GM12878 (cell line): Measurements from ENCODE around the gene TTLL8. TPM values are rescaled to one million over a fixed set of nuclear protein-coding genes. Genes with fewer than 3 reads are reported as not detected.

Source experiments
- ATAC-seq: fragments of 200-7000 bp; cut with Tn5 transposase; 3 replicates; pipeline ENCODE4 v1.9.1; 2020; ENCODE audit warnings: mild to moderate bottlenecking, moderate library complexity
- BruUV-seq: library from RNA; stranded (reverse); fragments of 400-500 nt; replicated peaks from 2 replicates; lab custom pipeline; 2021; lab: Mats Ljungman, UMichigan
- CTCF ChIA-PET: fragments of 300-600 bp; sonication (Branson Sonifier 250); formaldehyde crosslinking; extraction: SDS; loops from one replicate; lab custom pipeline; 2021; ENCODE audit warnings: inconsistent platforms; lab: Yijun Ruan, JAX
- POLR2A ChIA-PET: fragments of 350-600 bp; formaldehyde crosslinking; extraction: SDS; loops from one replicate; lab custom pipeline; 2021; ENCODE audit warnings: inconsistent platforms; lab: Charles Lee
- RAD21 ChIA-PET: fragments of 300-600 bp; sonication (Branson Sonifier 250); formaldehyde crosslinking; loops from one replicate; lab custom pipeline; 2023; ENCODE audit warnings: antibody characterized with exemption; ENCODE audit not compliant: unreplicated experiment; lab: Charles Lee
- SMC1A ChIA-PET: fragments of 300-600 bp; sonication (Branson Sonifier 250); formaldehyde crosslinking; loops from one replicate; lab custom pipeline; 2023; ENCODE audit not compliant: unreplicated experiment, uncharacterized antibody; lab: Charles Lee
- DNase-seq: peaks from one replicate; pipeline ENCODE4 v3.0.0-alpha.2; 2011; ENCODE audit warnings: low read depth, low spot score
- FAIRE-seq: peaks from 3 replicates; lab custom pipeline; 2011; peaks lifted over from hg19 to GRCh38; lab: Jason Lieb, UNC
- H2AFZ ChIP-seq: 2 replicates; pipeline ENCODE4 v1.6.0; 2011; ENCODE audit warnings: low read depth, low read length, control low read depth; ENCODE audit not compliant: control insufficient read depth
- H3K27ac ChIP-seq: 2 replicates; pipeline ENCODE4 v1.5.1; 2011; ENCODE audit warnings: control low read depth; ENCODE audit not compliant: control insufficient read depth, insufficient read depth
- H3K27me3 ChIP-seq, 2 experiments: replicated peaks in 1 of 2; 2 replicates each; pipeline versions ENCODE4 v1.6.0 to v1.6.1; 2011; ENCODE audit warnings: low read length in 1 of 2; ENCODE audit not compliant: control insufficient read depth in 2 of 2, insufficient read depth in 2 of 2
- H3K36me3 ChIP-seq, 2 experiments: 2 replicates each; pipeline ENCODE4 v1.5.1; 2011; ENCODE audit warnings: low read length in 1 of 2; ENCODE audit not compliant: control insufficient read depth in 2 of 2, insufficient read depth in 2 of 2
- H3K4me1 ChIP-seq: 2 replicates; pipeline ENCODE4 v1.6.1; 2011; ENCODE audit warnings: mild to moderate bottlenecking, low read length, moderate library complexity, mixed read lengths; ENCODE audit not compliant: control insufficient read depth, insufficient read depth
- H3K4me2 ChIP-seq: 2 replicates; pipeline ENCODE4 v1.6.0; 2011; ENCODE audit warnings: control low read depth; ENCODE audit not compliant: control insufficient read depth, insufficient read depth
- H3K4me3 ChIP-seq: fragments of 200-600 bp; sonication (generic); 2 replicates; pipeline ENCODE4 v1.5.1; 2016
- H3K79me2 ChIP-seq: 2 replicates; pipeline ENCODE4 v1.6.0; 2011; ENCODE audit warnings: low read length; ENCODE audit not compliant: control insufficient read depth, insufficient read depth
- H3K9ac ChIP-seq: 2 replicates; pipeline ENCODE4 v1.8.0; 2011; ENCODE audit warnings: low read length, control low read depth, mixed read lengths; ENCODE audit not compliant: control insufficient read depth, insufficient read depth
- H3K9me3 ChIP-seq: replicated peaks from 3 replicates; pipeline ENCODE4 v1.5.1; 2011; ENCODE audit warnings: mild to moderate bottlenecking, low read length; ENCODE audit not compliant: control insufficient read depth, insufficient read depth
- H4K20me1 ChIP-seq: 2 replicates; pipeline ENCODE4 v1.6.0; 2011; ENCODE audit not compliant: control insufficient read depth, insufficient read depth
- ASH2L ChIP-seq: fragments of 300-600, 200-600 bp; sonication (generic); IDR thresholded peaks from 2 replicates; pipeline ENCODE4 v1.6.1; 2017; ENCODE audit warnings: low read depth, mild to moderate bottlenecking, borderline replicate concordance
- BACH1 ChIP-seq: fragments of 450-650 bp; IDR thresholded peaks from 2 replicates; pipeline ENCODE4 v1.6.1; 2017; ENCODE audit warnings: mild to moderate bottlenecking, borderline replicate concordance
- BRCA1 ChIP-seq: IDR thresholded peaks from 2 replicates; pipeline ENCODE4 v1.6.1; 2011; ENCODE audit warnings: low read depth, low read length, improper control_type of control experiment
- CEBPB ChIP-seq, 2 experiments: fragments of 150-350 bp in 1 of 2; IDR thresholded peaks; 2 replicates each; pipeline ENCODE4 v1.6.1; 2012 to 2014; ENCODE audit warnings: low read depth in 2 of 2, low read length in 2 of 2, borderline replicate concordance in 1 of 2, inconsistent platforms in 1 of 2
- CHD2 ChIP-seq: IDR thresholded peaks from 2 replicates; pipeline ENCODE4 v1.6.1; 2011; ENCODE audit warnings: low read depth, low read length, improper control_type of control experiment, borderline replicate concordance
- DPF2 ChIP-seq: fragments of 450-650 bp; IDR thresholded peaks from 2 replicates; pipeline ENCODE4 v1.6.1; 2017; ENCODE audit warnings: mild to moderate bottlenecking
- EGR1 ChIP-seq, 2 experiments: IDR thresholded peaks; 1 replicate in 1 of 2; 2 replicates in 1 of 2; pipeline ENCODE4 v1.6.1; 2011 to 2012; ENCODE audit warnings: low read depth in 2 of 2, low read length in 2 of 2, borderline replicate concordance in 1 of 2, mild to moderate bottlenecking in 1 of 2, moderate library complexity in 1 of 2
- IKZF1 ChIP-seq: fragments of 450-650 bp; conservative IDR thresholded peaks from 2 replicates; pipeline ENCODE4 v1.6.1; 2017; ENCODE audit warnings: antibody characterized with exemption, mild to moderate bottlenecking
- IRF4 ChIP-seq: IDR thresholded peaks from 2 replicates; pipeline ENCODE4 v1.6.1; 2011; ENCODE audit warnings: low read depth, low read length
- JUND ChIP-seq: IDR thresholded peaks from 2 replicates; pipeline ENCODE4 v1.6.1; 2012; ENCODE audit warnings: low read depth, mild to moderate bottlenecking, low read length, improper control_type of control experiment, moderate library complexity
- MTA2 ChIP-seq: fragments of 450-650 bp; IDR thresholded peaks from 2 replicates; pipeline ENCODE4 v1.6.1; 2016; ENCODE audit warnings: low read depth, mild to moderate bottlenecking, moderate library complexity
- RUNX3 ChIP-seq: IDR thresholded peaks from 2 replicates; pipeline ENCODE4 v1.6.1; 2012; ENCODE audit warnings: low read length, inconsistent platforms
- SMAD5 ChIP-seq: IDR thresholded peaks from 2 replicates; pipeline ENCODE4 v1.6.1; 2016; ENCODE audit warnings: antibody characterized with exemption, low read depth
- WGBS: methylation state at CpG from one replicate; pipeline ENCODE4 v1.1.6; 2016; ENCODE audit warnings: low lambda C conversion rate; ENCODE audit not compliant: insufficient replicate concordance, insufficient coverage; ENCODE audit errors: missing lambda C conversion rate; 5-methylcytosine and 5-hydroxymethylcytosine counted together
- in situ Hi-C: fragments of 300-500 bp; cut with MboI; formaldehyde crosslinking; loops from 9 replicates; pipeline ENCODE4 v1.14.3; 2018; ENCODE audit warnings: mixed read lengths
- intact Hi-C: fragments of 100-400 bp; cut with micrococcal nuclease; formaldehyde crosslinking; loops from one replicate; pipeline ENCODE4 v1.14.2; 2022; ENCODE audit not compliant: unreplicated experiment
- polyA plus RNA-seq, 11 experiments: library from polyadenylated mRNA; depleted of rRNA in 4 of 11; unstranded in 6 of 11; stranded (reverse) in 5 of 11; fragments of >200 nt; fragmentation: Nextera tagmentation in 4 of 11; fragmentation: Illumina TruSeq in 1 of 11; extraction: Ambion mirVana in 4 of 11; extraction: Trizol in 1 of 11; gene quantifications; 1 replicate in 1 of 11; 2 replicates in 10 of 11; pipeline versions ENCODE4 v1.2.1 to v1.2.3, GENCODE V29; 2011 to 2016; ENCODE audit warnings: inconsistent platforms in 2 of 11, missing spikeins in 2 of 11, low read depth in 1 of 11
- total RNA-seq, 4 experiments: library from RNA; depleted of rRNA in 3 of 4; stranded (reverse); fragments of >200 nt in 3 of 4; fragmentation: Illumina TruSeq in 1 of 4; extraction: Trizol in 1 of 4; gene quantifications; 2 replicates each; pipeline versions ENCODE4 v1.2.1 to v1.2.3, GENCODE V29; 2013 to 2021
- TF ChIP-seq, protein P1 (sequence below): fragments of 450-650 bp; IDR thresholded peaks from 2 replicates; pipeline ENCODE4 v1.6.1; 2016; ENCODE audit warnings: mild to moderate bottlenecking, moderate library complexity, borderline replicate concordance
- TF ChIP-seq, protein P2 (sequence below): IDR thresholded peaks from 2 replicates; pipeline ENCODE4 v1.6.1; 2011; ENCODE audit warnings: mild to moderate bottlenecking, low read depth, low read length, moderate library complexity; ENCODE audit not compliant: insufficient replicate concordance
- TF ChIP-seq, protein P3 (sequence below): fragments of 450-650 bp; IDR thresholded peaks from 2 replicates; pipeline ENCODE4 v1.6.1; 2017; ENCODE audit warnings: low read depth, mild to moderate bottlenecking, moderate library complexity

The TTLL8 gene
- total and polyA plus RNA-seq, 10 of the 15 experiments (the other 5 are each of a cell fraction or from before 2014, with no cell fraction given) = not detected

DNA sequence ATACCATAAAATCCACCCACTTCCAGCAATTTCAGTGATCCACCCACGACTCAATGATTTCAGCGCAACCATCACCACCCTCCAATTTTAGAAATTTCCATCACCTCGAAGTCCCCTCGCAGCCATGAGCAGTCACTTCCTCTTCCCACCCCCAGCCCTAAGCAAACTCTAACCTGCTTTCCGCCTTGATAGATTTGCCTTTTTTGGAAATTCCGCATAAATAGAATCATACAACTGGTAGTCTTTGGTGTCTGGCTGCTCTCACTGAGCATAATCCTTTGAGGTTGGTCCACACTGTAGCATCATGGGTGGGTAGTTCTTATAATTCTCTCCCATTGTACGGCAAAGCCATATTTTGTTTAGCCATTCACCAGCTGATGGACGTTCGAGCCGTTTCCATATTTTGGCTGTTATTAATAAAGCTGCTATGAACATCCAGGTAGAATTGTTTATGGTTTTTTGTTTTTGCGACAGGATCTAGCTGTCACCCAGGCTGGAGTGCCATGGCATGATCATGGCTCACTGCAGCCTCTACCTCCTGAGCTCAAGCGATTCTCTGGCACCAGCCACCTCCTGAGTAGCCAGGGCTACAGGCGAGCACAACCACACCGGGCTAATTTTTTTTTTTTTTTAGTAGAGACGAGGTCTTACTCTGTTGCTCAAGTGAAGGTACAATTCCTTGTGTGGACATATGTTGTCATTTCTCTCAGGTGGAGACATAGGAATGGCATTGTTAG is 81.5 kb downstream of the TTLL8 start:
- H2AFZ ChIP-seq = no peak overlapping the region; the same call in 1 of the 2 replicates
- TF ChIP-seq RUNX3 (peak; percentile 64), IKZF1 (peak; percentile 26), IRF4 (no peak), JUND (peak; percentile 13; the same call in 1 of the 2 replicates), EGR1 (IDR thresholded peaks at IDR 0.05; ENCODE audit: borderline replicate concordance in 1 of 2, low read depth in 2 of 2, low read length in 2 of 2) (peak in 1 of 2 experiments; percentile 69; a peak in 2 of 3 replicates), DPF2 (0 out of 2 replicates have a peak, but pooled peaks have one; percentile 19), BRCA1 (no peak), CEBPB (IDR thresholded peaks at IDR 0.05; ENCODE audit: borderline replicate concordance in 1 of 2, low read depth in 2 of 2, low read length in 2 of 2) (no peak), MTA2 (peak; percentile 72), BACH1 (no peak), CHD2 (peak; percentile 63; the same call in 1 of the 2 replicates), ASH2L (no peak), SMAD5 (no peak)
- TF ChIP-seq, protein P1, sequence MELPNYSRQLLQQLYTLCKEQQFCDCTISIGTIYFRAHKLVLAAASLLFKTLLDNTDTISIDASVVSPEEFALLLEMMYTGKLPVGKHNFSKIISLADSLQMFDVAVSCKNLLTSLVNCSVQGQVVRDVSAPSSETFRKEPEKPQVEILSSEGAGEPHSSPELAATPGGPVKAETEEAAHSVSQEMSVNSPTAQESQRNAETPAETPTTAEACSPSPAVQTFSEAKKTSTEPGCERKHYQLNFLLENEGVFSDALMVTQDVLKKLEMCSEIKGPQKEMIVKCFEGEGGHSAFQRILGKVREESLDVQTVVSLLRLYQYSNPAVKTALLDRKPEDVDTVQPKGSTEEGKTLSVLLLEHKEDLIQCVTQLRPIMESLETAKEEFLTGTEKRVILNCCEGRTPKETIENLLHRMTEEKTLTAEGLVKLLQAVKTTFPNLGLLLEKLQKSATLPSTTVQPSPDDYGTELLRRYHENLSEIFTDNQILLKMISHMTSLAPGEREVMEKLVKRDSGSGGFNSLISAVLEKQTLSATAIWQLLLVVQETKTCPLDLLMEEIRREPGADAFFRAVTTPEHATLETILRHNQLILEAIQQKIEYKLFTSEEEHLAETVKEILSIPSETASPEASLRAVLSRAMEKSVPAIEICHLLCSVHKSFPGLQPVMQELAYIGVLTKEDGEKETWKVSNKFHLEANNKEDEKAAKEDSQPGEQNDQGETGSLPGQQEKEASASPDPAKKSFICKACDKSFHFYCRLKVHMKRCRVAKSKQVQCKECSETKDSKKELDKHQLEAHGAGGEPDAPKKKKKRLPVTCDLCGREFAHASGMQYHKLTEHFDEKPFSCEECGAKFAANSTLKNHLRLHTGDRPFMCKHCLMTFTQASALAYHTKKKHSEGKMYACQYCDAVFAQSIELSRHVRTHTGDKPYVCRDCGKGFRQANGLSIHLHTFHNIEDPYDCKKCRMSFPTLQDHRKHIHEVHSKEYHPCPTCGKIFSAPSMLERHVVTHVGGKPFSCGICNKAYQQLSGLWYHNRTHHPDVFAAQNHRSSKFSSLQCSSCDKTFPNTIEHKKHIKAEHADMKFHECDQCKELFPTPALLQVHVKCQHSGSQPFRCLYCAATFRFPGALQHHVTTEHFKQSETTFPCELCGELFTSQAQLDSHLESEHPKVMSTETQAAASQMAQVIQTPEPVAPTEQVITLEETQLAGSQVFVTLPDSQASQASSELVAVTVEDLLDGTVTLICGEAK = peak; percentile 44; the same call in 1 of the 2 replicates
- TF ChIP-seq, protein P2, sequence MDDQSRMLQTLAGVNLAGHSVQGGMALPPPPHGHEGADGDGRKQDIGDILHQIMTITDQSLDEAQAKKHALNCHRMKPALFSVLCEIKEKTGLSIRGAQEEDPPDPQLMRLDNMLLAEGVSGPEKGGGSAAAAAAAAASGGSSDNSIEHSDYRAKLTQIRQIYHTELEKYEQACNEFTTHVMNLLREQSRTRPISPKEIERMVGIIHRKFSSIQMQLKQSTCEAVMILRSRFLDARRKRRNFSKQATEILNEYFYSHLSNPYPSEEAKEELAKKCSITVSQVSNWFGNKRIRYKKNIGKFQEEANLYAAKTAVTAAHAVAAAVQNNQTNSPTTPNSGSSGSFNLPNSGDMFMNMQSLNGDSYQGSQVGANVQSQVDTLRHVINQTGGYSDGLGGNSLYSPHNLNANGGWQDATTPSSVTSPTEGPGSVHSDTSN = no peak
- TF ChIP-seq, protein P3, sequence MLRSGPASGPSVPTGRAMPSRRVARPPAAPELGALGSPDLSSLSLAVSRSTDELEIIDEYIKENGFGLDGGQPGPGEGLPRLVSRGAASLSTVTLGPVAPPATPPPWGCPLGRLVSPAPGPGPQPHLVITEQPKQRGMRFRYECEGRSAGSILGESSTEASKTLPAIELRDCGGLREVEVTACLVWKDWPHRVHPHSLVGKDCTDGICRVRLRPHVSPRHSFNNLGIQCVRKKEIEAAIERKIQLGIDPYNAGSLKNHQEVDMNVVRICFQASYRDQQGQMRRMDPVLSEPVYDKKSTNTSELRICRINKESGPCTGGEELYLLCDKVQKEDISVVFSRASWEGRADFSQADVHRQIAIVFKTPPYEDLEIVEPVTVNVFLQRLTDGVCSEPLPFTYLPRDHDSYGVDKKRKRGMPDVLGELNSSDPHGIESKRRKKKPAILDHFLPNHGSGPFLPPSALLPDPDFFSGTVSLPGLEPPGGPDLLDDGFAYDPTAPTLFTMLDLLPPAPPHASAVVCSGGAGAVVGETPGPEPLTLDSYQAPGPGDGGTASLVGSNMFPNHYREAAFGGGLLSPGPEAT = peak; percentile 6

More for the DNA sequence above, 81.5 kb downstream of the TTLL8 start:
- Histone ChIP-seq H3K27ac (no peak overlapping the region), H3K9ac (no peak overlapping the region), H3K4me1 (peaks cover 13% of the 10 kb centered on the region), H3K4me2 (no peak overlapping the region), H4K20me1 (no peaks in the 10 kb centered on the region), H3K27me3 (no peaks in the 10 kb centered on the region), H3K9me3 (no peaks in the 10 kb centered on the region; the same call in 2 of the 3 replicates), H3K79me2 (peaks cover 8% of the 10 kb centered on the region), H3K4me3 (no peak overlapping the region), H3K36me3 (no peaks in the 10 kb centered on the region)
- SMC1A ChIA-PET = interaction anchor here (1.2 to 1.8 kb wide), 2 partner anchors 10 to 28 kb away, joined by 3 to 5 read pairs; no protein-coding TSS in a partner anchor
- RAD21 ChIA-PET = interaction anchor here (0.7 to 1.4 kb wide), 6 partner anchors 9 to 54 kb away, joined by 3 to 7 read pairs (median 4); no protein-coding TSS in a partner anchor
- CTCF ChIA-PET = interaction anchor here (0.8 to 2.5 kb wide), 5 partner anchors 10 to 45 kb away, joined by 3 to 7 read pairs (median 4); no protein-coding TSS in a partner anchor
- FAIRE-seq (peak; percentile 74), ATAC-seq (peak; percentile 62), DNase-seq (peak; percentile 67)
- no TSS peak for BruUV-seq
- 14% methylated on average over 15 of the region's 15 CpGs for WGBS
- POLR2A ChIA-PET = interaction anchor here (0.7 to 1.8 kb wide), 3 partner anchors 9 to 42 kb away, joined by 3 to 8 read pairs (median 6); no protein-coding TSS in a partner anchor
- intact Hi-C loops (no loop called here), in situ Hi-C loops (no loop called here)
